Measurements from ENCODE around the gene ADORA3.

Gene ADORA3

GRCh38 chr1:111483166-111483565 is 20.3 kb downstream of the ADORA3 start:
- Histone ChIP-seq H3K36me3 (ENCODE audit: control insufficient read depth, insufficient read depth, low read length) (no peaks in the 10 kb centered on the region), H3K27me3 (ENCODE audit: control insufficient read depth, insufficient read depth, low read length) (no peaks in the 10 kb centered on the region), H3K4me3 (ENCODE audit: low read length) (no peak overlapping the region), H3K9ac (ENCODE audit: low read length) (no peak overlapping the region), H3K27ac (ENCODE audit: low read depth, low read length) (no peak overlapping the region), H3K4me1 (ENCODE audit: control insufficient read depth, insufficient read depth, low read length) (no peaks in the 10 kb centered on the region)

- H3K27me3 ChIP-seq (ENCODE audit: control insufficient read depth, insufficient read depth, low read length), result no peaks in the 10 kb centered on the region
- H3K27ac ChIP-seq (ENCODE audit: low read depth, low read length), result peak overlapping the region; percentile 24
- H3K9ac ChIP-seq (ENCODE audit: low read length), result no peak overlapping the region
- no peaks in the 10 kb centered on the region for H3K36me3 ChIP-seq (ENCODE audit: control insufficient read depth, insufficient read depth, low read length)
- H3K4me3 ChIP-seq (ENCODE audit: low read length), result no peak overlapping the region
- no peaks in the 10 kb centered on the region for H3K4me1 ChIP-seq (ENCODE audit: control insufficient read depth, insufficient read depth, low read length)
Observed at GRCh38 chr1:111481387-111482221, 21.8 kb downstream of the ADORA3 start.

GRCh38 chr1:111480674-111481073 is 22.8 kb downstream of the ADORA3 start:
- no peaks in the 10 kb centered on the region for H3K27me3 ChIP-seq (ENCODE audit: control insufficient read depth, insufficient read depth, low read length)
- H3K36me3 ChIP-seq (ENCODE audit: control insufficient read depth, insufficient read depth, low read length), result no peaks in the 10 kb centered on the region
- H3K9ac ChIP-seq (ENCODE audit: low read length), result no peak overlapping the region
- no peak overlapping the region for H3K4me3 ChIP-seq (ENCODE audit: low read length)
- H3K27ac ChIP-seq (ENCODE audit: low read depth, low read length), result no peak overlapping the region
- H3K4me1 ChIP-seq (ENCODE audit: control insufficient read depth, insufficient read depth, low read length), result no peaks in the 10 kb centered on the region

- H3K4me3 ChIP-seq (ENCODE audit: low read length), result no peak overlapping the region
- no peak overlapping the region for H3K27ac ChIP-seq (ENCODE audit: low read depth, low read length)
- no peaks in the 10 kb centered on the region for H3K4me1 ChIP-seq (ENCODE audit: control insufficient read depth, insufficient read depth, low read length)
- H3K36me3 ChIP-seq (ENCODE audit: control insufficient read depth, insufficient read depth, low read length), result no peaks in the 10 kb centered on the region
- no peak overlapping the region for H3K9ac ChIP-seq (ENCODE audit: low read length)
- H3K27me3 ChIP-seq (ENCODE audit: control insufficient read depth, insufficient read depth, low read length), result no peaks in the 10 kb centered on the region
Observed at GRCh38 chr1:111476761-111477309, 26.6 kb downstream of the ADORA3 start.

GRCh38 chr1:111476214-111476613 is 27.2 kb downstream of the ADORA3 start:
- no peaks in the 10 kb centered on the region for H3K4me1 ChIP-seq (ENCODE audit: control insufficient read depth, insufficient read depth, low read length)

GRCh38 chr1:111475701-111476100 is 27.7 kb downstream of the ADORA3 start:
- no peak overlapping the region for H3K27ac ChIP-seq (ENCODE audit: low read depth, low read length)

More at GRCh38 chr1:111476214-111476613, 27.2 kb downstream of the ADORA3 start:
- H3K4me3 ChIP-seq (ENCODE audit: low read length), result no peak overlapping the region
- H3K27ac ChIP-seq (ENCODE audit: low read depth, low read length), result no peak overlapping the region
- peaks cover 3% of the 10 kb centered on the region for H3K36me3 ChIP-seq (ENCODE audit: control insufficient read depth, insufficient read depth, low read length)
- no peak overlapping the region for H3K9ac ChIP-seq (ENCODE audit: low read length)
- H3K27me3 ChIP-seq (ENCODE audit: control insufficient read depth, insufficient read depth, low read length), result no peaks in the 10 kb centered on the region

GRCh38 chr1:111474521-111474920 is 28.9 kb downstream of the ADORA3 start:
- Histone ChIP-seq H3K27me3 (ENCODE audit: control insufficient read depth, insufficient read depth, low read length) (no peaks in the 10 kb centered on the region), H3K9ac (ENCODE audit: low read length) (no peak overlapping the region), H3K36me3 (ENCODE audit: control insufficient read depth, insufficient read depth, low read length) (peaks cover 3% of the 10 kb centered on the region), H3K27ac (ENCODE audit: low read depth, low read length) (peak overlapping the region; percentile 15), H3K4me3 (ENCODE audit: low read length) (peak overlapping the region; percentile 29), H3K4me1 (ENCODE audit: control insufficient read depth, insufficient read depth, low read length) (no peaks in the 10 kb centered on the region)

More at GRCh38 chr1:111475701-111476100, 27.7 kb downstream of the ADORA3 start:
- Histone ChIP-seq H3K4me3 (ENCODE audit: low read length) (no peak overlapping the region), H3K27me3 (ENCODE audit: control insufficient read depth, insufficient read depth, low read length) (no peaks in the 10 kb centered on the region), H3K9ac (ENCODE audit: low read length) (no peak overlapping the region), H3K36me3 (ENCODE audit: control insufficient read depth, insufficient read depth, low read length) (peaks cover 3% of the 10 kb centered on the region), H3K4me1 (ENCODE audit: control insufficient read depth, insufficient read depth, low read length) (no peaks in the 10 kb centered on the region)

- Histone ChIP-seq H3K27me3 (ENCODE audit: control insufficient read depth, insufficient read depth, low read length) (no peaks in the 10 kb centered on the region), H3K4me1 (ENCODE audit: control insufficient read depth, insufficient read depth, low read length) (no peaks in the 10 kb centered on the region), H3K4me3 (ENCODE audit: low read length) (peak overlapping the region; percentile 29), H3K9ac (ENCODE audit: low read length) (no peak overlapping the region), H3K27ac (ENCODE audit: low read depth, low read length) (peak overlapping the region; percentile 15), H3K36me3 (ENCODE audit: control insufficient read depth, insufficient read depth, low read length) (peaks cover 3% of the 10 kb centered on the region)
Observed at GRCh38 chr1:111474106-111474505, 29.3 kb downstream of the ADORA3 start.

- Histone ChIP-seq H3K9ac (ENCODE audit: low read length) (no peak overlapping the region), H3K27ac (ENCODE audit: low read depth, low read length) (peak overlapping the region; percentile 39), H3K36me3 (ENCODE audit: control insufficient read depth, insufficient read depth, low read length) (peaks cover 10% of the 10 kb centered on the region), H3K4me1 (ENCODE audit: control insufficient read depth, insufficient read depth, low read length) (no peaks in the 10 kb centered on the region), H3K27me3 (ENCODE audit: control insufficient read depth, insufficient read depth, low read length) (no peaks in the 10 kb centered on the region), H3K4me3 (ENCODE audit: low read length) (no peak overlapping the region)
Observed at GRCh38 chr1:111471538-111471937, 31.9 kb downstream of the ADORA3 start.

- peaks cover 10% of the 10 kb centered on the region for H3K36me3 ChIP-seq (ENCODE audit: control insufficient read depth, insufficient read depth, low read length)
- H3K27ac ChIP-seq (ENCODE audit: low read depth, low read length), result no peak overlapping the region
- H3K4me3 ChIP-seq (ENCODE audit: low read length), result no peak overlapping the region
- H3K4me1 ChIP-seq (ENCODE audit: control insufficient read depth, insufficient read depth, low read length), result no peaks in the 10 kb centered on the region
- no peaks in the 10 kb centered on the region for H3K27me3 ChIP-seq (ENCODE audit: control insufficient read depth, insufficient read depth, low read length)
- H3K9ac ChIP-seq (ENCODE audit: low read length), result no peak overlapping the region
Observed at GRCh38 chr1:111471012-111471411, 32.4 kb downstream of the ADORA3 start.

- Histone ChIP-seq H3K4me1 (ENCODE audit: control insufficient read depth, insufficient read depth, low read length) (no peaks in the 10 kb centered on the region), H3K27ac (ENCODE audit: low read depth, low read length) (no peak overlapping the region), H3K27me3 (ENCODE audit: control insufficient read depth, insufficient read depth, low read length) (no peaks in the 10 kb centered on the region), H3K36me3 (ENCODE audit: control insufficient read depth, insufficient read depth, low read length) (peaks cover 10% of the 10 kb centered on the region), H3K9ac (ENCODE audit: low read length) (no peak overlapping the region), H3K4me3 (ENCODE audit: low read length) (no peak overlapping the region)
Observed at GRCh38 chr1:111470596-111470995, 32.8 kb downstream of the ADORA3 start.

GRCh38 chr1:111469539-111469938 is 33.9 kb downstream of the ADORA3 start:
- H3K36me3 ChIP-seq (ENCODE audit: control insufficient read depth, insufficient read depth, low read length), result peaks cover 10% of the 10 kb centered on the region
- H3K27me3 ChIP-seq (ENCODE audit: control insufficient read depth, insufficient read depth, low read length), result no peaks in the 10 kb centered on the region
- H3K4me1 ChIP-seq (ENCODE audit: control insufficient read depth, insufficient read depth, low read length), result no peaks in the 10 kb centered on the region
- no peak overlapping the region for H3K27ac ChIP-seq (ENCODE audit: low read depth, low read length)
- H3K4me3 ChIP-seq (ENCODE audit: low read length), result no peak overlapping the region
- no peak overlapping the region for H3K9ac ChIP-seq (ENCODE audit: low read length)

GRCh38 chr1:111468717-111469100 is 34.7 kb downstream of the ADORA3 start:
- Histone ChIP-seq H3K4me1 (ENCODE audit: control insufficient read depth, insufficient read depth, low read length) (no peaks in the 10 kb centered on the region), H3K36me3 (ENCODE audit: control insufficient read depth, insufficient read depth, low read length) (peaks cover 10% of the 10 kb centered on the region), H3K9ac (ENCODE audit: low read length) (no peak overlapping the region), H3K4me3 (ENCODE audit: low read length) (no peak overlapping the region), H3K27me3 (ENCODE audit: control insufficient read depth, insufficient read depth, low read length) (no peaks in the 10 kb centered on the region), H3K27ac (ENCODE audit: low read depth, low read length) (no peak overlapping the region)
